HEK293 (cell line): ENCODE measurements around the gene FAM171A1.
A peak's percentile ranks its signal among the peaks of the same experiment; 100 is the strongest.

ENCODE experiments used
- CTCF ChIA-PET: fragments of 350-600 bp; formaldehyde crosslinking; extraction: SDS; loops from one replicate; lab custom pipeline; 2021; ENCODE audit warnings: antibody characterized with exemption; lab: Yijun Ruan, JAX
- POLR2A ChIA-PET: fragments of 300-600 bp; formaldehyde crosslinking; extraction: SDS; loops from one replicate; lab custom pipeline; 2020; ENCODE audit warnings: antibody characterized with exemption, inconsistent platforms; lab: Yijun Ruan, JAX
- H3K27ac ChIP-seq: fragments of 200-500 bp; sonication (Bioruptor generic); 2 replicates; pipeline ENCODE4 v1.5.1; 2014; ENCODE audit warnings: low read depth, low read length, control low read depth, inconsistent platforms; ENCODE audit errors: extremely low read depth
- H3K36me3 ChIP-seq, 2 experiments: fragments of 200-500 bp in 1 of 2; sonication (Bioruptor generic) in 1 of 2; 1 replicate in 1 of 2; 2 replicates in 1 of 2; pipeline ENCODE4 v1.5.1; 2014 to 2017; ENCODE audit warnings: inconsistent platforms in 2 of 2, low read length in 2 of 2; ENCODE audit not compliant: control insufficient read depth in 2 of 2, insufficient read depth in 1 of 2
- H3K4me1 ChIP-seq: fragments of 200-500 bp; sonication (Bioruptor generic); 2 replicates; pipeline ENCODE4 v1.5.1; 2014; ENCODE audit warnings: mild to moderate bottlenecking, low read length, inconsistent platforms; ENCODE audit not compliant: control insufficient read depth, insufficient read depth
- H3K4me3 ChIP-seq: 2 replicates; pipeline ENCODE4 v1.5.1; 2011; ENCODE audit warnings: low read depth, mild to moderate bottlenecking, control low read depth, low read length, moderate library complexity
- H3K9me3 ChIP-seq: fragments of 200-500 bp; sonication (Bioruptor generic); 2 replicates; pipeline ENCODE4 v1.5.1; 2014; ENCODE audit warnings: low read depth, low read length, inconsistent platforms; ENCODE audit not compliant: control insufficient read depth, insufficient read depth
- FEZF1 ChIP-seq: fragments of 450-650 bp; formaldehyde crosslinking; IDR thresholded peaks from 2 replicates; pipeline ENCODE4 v1.5.1; 2016; ENCODE audit warnings: missing biosample characterization, missing genetic modification characterization
- GLI4 ChIP-seq: fragments of 450-650 bp; formaldehyde crosslinking; IDR thresholded peaks from 2 replicates; pipeline ENCODE4 v1.5.1; 2016; ENCODE audit warnings: missing biosample characterization, missing genetic modification characterization
- KLF17 ChIP-seq: fragments of 450-650 bp; formaldehyde crosslinking; IDR thresholded peaks from 2 replicates; pipeline ENCODE4 v1.5.1; 2016; ENCODE audit warnings: missing biosample characterization, missing genetic modification characterization
- KLF8 ChIP-seq: fragments of 450-650 bp; formaldehyde crosslinking; IDR thresholded peaks from 2 replicates; pipeline ENCODE4 v1.5.1; 2016; ENCODE audit warnings: missing biosample characterization, missing genetic modification characterization
- MEIS1 ChIP-seq: sonication (generic); formaldehyde crosslinking; IDR thresholded peaks from 2 replicates; pipeline ENCODE4 v1.8.1; 2022; ENCODE audit warnings: missing genetic modification reagents, mild to moderate bottlenecking, borderline replicate concordance
- MZF1 ChIP-seq: fragments of 450-650 bp; formaldehyde crosslinking; IDR thresholded peaks from 2 replicates; pipeline ENCODE4 v1.5.1; 2017; ENCODE audit warnings: missing biosample characterization, missing genetic modification characterization, borderline replicate concordance
- OVOL3 ChIP-seq: fragments of 450-650 bp; formaldehyde crosslinking; IDR thresholded peaks from 2 replicates; pipeline ENCODE4 v1.5.1; 2016; ENCODE audit warnings: missing biosample characterization, missing genetic modification characterization
- PATZ1 ChIP-seq: fragments of 450-650 bp; formaldehyde crosslinking; IDR thresholded peaks from 2 replicates; pipeline ENCODE4 v1.5.1; 2016; ENCODE audit warnings: missing biosample characterization, missing genetic modification characterization
- PRDM1 ChIP-seq: fragments of 450-650 bp; formaldehyde crosslinking; IDR thresholded peaks from 2 replicates; pipeline ENCODE4; 2016; ENCODE audit warnings: missing biosample characterization, missing genetic modification characterization
- SCRT2 ChIP-seq: fragments of 450-650 bp; formaldehyde crosslinking; IDR thresholded peaks from 2 replicates; pipeline ENCODE4 v1.5.1; 2016; ENCODE audit warnings: missing biosample characterization, missing genetic modification characterization
- SP3 ChIP-seq: fragments of 450-650 bp; formaldehyde crosslinking; IDR thresholded peaks from 2 replicates; pipeline ENCODE4 v1.5.1; 2016; ENCODE audit warnings: missing biosample characterization, missing genetic modification characterization
- TRIM28 ChIP-seq: IDR thresholded peaks from 2 replicates; pipeline ENCODE4 v1.6.1; 2011; ENCODE audit warnings: low read length, control low read depth, borderline replicate concordance
- YY2 ChIP-seq: fragments of 450-650 bp; formaldehyde crosslinking; IDR thresholded peaks from 2 replicates; pipeline ENCODE4 v1.5.1; 2016; ENCODE audit warnings: missing biosample characterization, missing genetic modification characterization
- ZBTB17 ChIP-seq: fragments of 450-650 bp; formaldehyde crosslinking; IDR thresholded peaks from 2 replicates; pipeline ENCODE4 v1.5.1; 2016; ENCODE audit warnings: missing biosample characterization, missing genetic modification characterization
- ZNF138 ChIP-seq: fragments of 450-650 bp; formaldehyde crosslinking; IDR thresholded peaks from 2 replicates; pipeline ENCODE4 v1.5.1; 2016; ENCODE audit warnings: missing biosample characterization, missing genetic modification characterization, borderline replicate concordance
- ZNF146 ChIP-seq: fragments of 450-650 bp; formaldehyde crosslinking; IDR thresholded peaks from 2 replicates; pipeline ENCODE4 v1.5.1; 2016; ENCODE audit warnings: missing biosample characterization, missing genetic modification characterization
- ZNF19 ChIP-seq: fragments of 450-650 bp; formaldehyde crosslinking; IDR thresholded peaks from 2 replicates; pipeline ENCODE4; 2016; ENCODE audit warnings: missing biosample characterization, missing genetic modification characterization, low read depth
- ZNF2 ChIP-seq: fragments of 450-650 bp; formaldehyde crosslinking; IDR thresholded peaks from 2 replicates; pipeline ENCODE4 v1.5.1; 2016; ENCODE audit warnings: missing biosample characterization, missing genetic modification characterization
- ZNF324 ChIP-seq: fragments of 450-650 bp; formaldehyde crosslinking; IDR thresholded peaks from 2 replicates; pipeline ENCODE4 v1.5.1; 2016; ENCODE audit warnings: missing biosample characterization, missing genetic modification characterization
- ZNF341 ChIP-seq: fragments of 450-650 bp; formaldehyde crosslinking; IDR thresholded peaks from 2 replicates; pipeline ENCODE4; 2016; ENCODE audit warnings: low read depth, missing biosample characterization, missing genetic modification characterization
- ZNF426 ChIP-seq: fragments of 450-650 bp; formaldehyde crosslinking; IDR thresholded peaks from 2 replicates; pipeline ENCODE4 v1.5.1; 2017; ENCODE audit warnings: missing biosample characterization, missing genetic modification characterization, mild to moderate bottlenecking, inconsistent platforms, moderate library complexity
- ZNF513 ChIP-seq: fragments of 450-650 bp; IDR thresholded peaks from 2 replicates; pipeline ENCODE4 v1.5.1; 2018; ENCODE audit warnings: missing biosample characterization, missing genetic modification characterization
- ZNF514 ChIP-seq: fragments of 450-650 bp; formaldehyde crosslinking; IDR thresholded peaks from 2 replicates; pipeline ENCODE4 v1.5.1; 2016; ENCODE audit warnings: missing biosample characterization, missing genetic modification characterization
- ZNF560 ChIP-seq: fragments of 450-650 bp; formaldehyde crosslinking; IDR thresholded peaks from 2 replicates; pipeline ENCODE4 v1.5.1; 2017; ENCODE audit warnings: missing biosample characterization, missing genetic modification characterization, borderline replicate concordance
- ZNF623 ChIP-seq: fragments of 450-650 bp; formaldehyde crosslinking; IDR thresholded peaks from 2 replicates; pipeline ENCODE4 v1.5.1; 2016; ENCODE audit warnings: missing biosample characterization, missing genetic modification characterization
- ZNF701 ChIP-seq: fragments of 450-650 bp; formaldehyde crosslinking; IDR thresholded peaks from 2 replicates; pipeline ENCODE4 v1.5.1; 2016; ENCODE audit warnings: missing biosample characterization, missing genetic modification characterization
- ZNF707 ChIP-seq: fragments of 450-650 bp; formaldehyde crosslinking; IDR thresholded peaks from 2 replicates; pipeline ENCODE4 v1.5.1; 2016; ENCODE audit warnings: missing biosample characterization, missing genetic modification characterization
- ZNF768 ChIP-seq: fragments of 450-650 bp; formaldehyde crosslinking; IDR thresholded peaks from 2 replicates; pipeline ENCODE4 v1.5.1; 2018; ENCODE audit warnings: missing biosample characterization, mild to moderate bottlenecking, missing genetic modification characterization
- ZSCAN30 ChIP-seq: fragments of 450-650 bp; IDR thresholded peaks from 2 replicates; pipeline ENCODE4 v1.5.1; 2018; ENCODE audit warnings: missing biosample characterization, mild to moderate bottlenecking, missing genetic modification characterization, moderate library complexity
- TF ChIP-seq, protein P1 (sequence below): fragments of 450-650 bp; formaldehyde crosslinking; IDR thresholded peaks from 2 replicates; pipeline ENCODE4 v1.5.1; 2016; ENCODE audit warnings: missing biosample characterization, missing genetic modification characterization
- TF ChIP-seq, protein P2 (sequence below): fragments of 450-650 bp; formaldehyde crosslinking; IDR thresholded peaks from 2 replicates; pipeline ENCODE4 v1.5.1; 2016; ENCODE audit warnings: missing biosample characterization, missing genetic modification characterization

Gene FAM171A1

DNA sequence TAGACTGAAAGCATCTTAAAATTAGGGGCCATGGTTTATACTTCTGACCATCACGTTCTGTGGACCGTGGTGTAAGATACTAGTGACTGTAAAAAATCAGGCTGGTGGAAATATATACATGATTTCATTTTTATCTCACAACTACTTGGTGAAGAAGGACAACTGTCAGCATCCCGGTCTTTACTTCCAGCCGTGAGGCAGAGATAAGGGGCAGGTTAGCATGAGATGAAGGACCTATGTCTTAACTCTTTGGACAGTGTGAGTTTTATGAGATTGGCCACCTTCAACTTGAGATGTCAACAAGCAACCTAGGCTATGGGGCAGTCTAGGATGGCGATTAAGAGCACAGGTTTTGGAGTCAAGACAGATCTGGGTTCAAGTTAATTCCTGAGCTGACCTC lies 37.5 kb upstream of the FAM171A1 start:
- no peaks in the 10 kb centered on the region for H3K4me1 ChIP-seq
- ChIA-PET CTCF (no interaction called here), POLR2A (no interaction called here)

DNA sequence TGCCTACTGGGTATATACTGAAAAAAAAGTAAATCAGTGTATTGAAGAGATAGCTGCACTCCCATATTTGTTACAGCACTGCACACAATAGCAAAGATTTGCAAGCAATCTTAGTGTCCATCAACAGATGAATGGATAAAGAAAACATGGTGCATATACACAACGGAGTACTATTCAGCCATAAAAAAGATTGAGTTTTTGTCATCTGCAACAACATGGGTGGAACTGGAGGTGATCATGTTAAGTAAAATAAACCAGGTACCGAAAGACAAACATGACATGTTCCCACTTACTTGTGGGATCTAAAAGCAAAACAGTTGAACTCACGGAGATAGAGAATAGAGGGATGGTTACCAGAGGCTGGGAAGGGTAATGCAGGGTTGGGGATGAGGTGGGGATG lies 34.2 kb upstream of the FAM171A1 start:
- no peak overlapping the region for H3K27ac ChIP-seq
- ChIA-PET POLR2A (no interaction called here), CTCF (interaction anchor here (0.6 kb wide), 1 partner anchor 23 kb away, joined by 3 read pairs; no protein-coding TSS in a partner anchor)
- no peaks in the 10 kb centered on the region for H3K4me1 ChIP-seq
- no peak for TF ChIP-seq ZSCAN30 (tag by site-specific recombination)
- no peak for TF ChIP-seq KLF8
- TF ChIP-seq MZF1 (tag by site-specific recombination), result peak; percentile 19; the same call in 1 of the 2 replicates
- TF ChIP-seq, protein P1, sequence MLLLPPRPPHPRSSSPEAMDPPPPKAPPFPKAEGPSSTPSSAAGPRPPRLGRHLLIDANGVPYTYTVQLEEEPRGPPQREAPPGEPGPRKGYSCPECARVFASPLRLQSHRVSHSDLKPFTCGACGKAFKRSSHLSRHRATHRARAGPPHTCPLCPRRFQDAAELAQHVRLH (tag by site-specific recombination), result peak; percentile 67; the same call in 1 of the 2 replicates
- no peak for TF ChIP-seq KLF17
- peak; percentile 59; the same call in 1 of the 2 replicates for TF ChIP-seq ZNF146 (tag by site-specific recombination)
- no peak overlapping the region for H3K4me3 ChIP-seq
- no peaks in the 10 kb centered on the region for H3K9me3 ChIP-seq
- no peaks in the 10 kb centered on the region for H3K36me3 ChIP-seq

More for the DNA sequence above, 37.5 kb upstream of the FAM171A1 start:
- Histone ChIP-seq H3K36me3 (no peaks in the 10 kb centered on the region), H3K4me3 (no peak overlapping the region), H3K9me3 (no peaks in the 10 kb centered on the region), H3K27ac (no peak overlapping the region)
- TF ChIP-seq GLI4, result no peak
- no peak for TF ChIP-seq ZNF341 (tag by site-specific recombination)
- no peak for TF ChIP-seq ZNF513 (tag by site-specific recombination)
- no peak for TF ChIP-seq ZNF2 (tag by site-specific recombination)
- TF ChIP-seq OVOL3 (tag by site-specific recombination), result no peak
- no peak for TF ChIP-seq SP3 (tag by site-specific recombination)
- TF ChIP-seq ZBTB17 (tag by site-specific recombination), result no peak
- no peak for TF ChIP-seq ZNF560 (tag by site-specific recombination)
- TF ChIP-seq ZNF623 (tag by site-specific recombination), result no peak
- no peak for TF ChIP-seq ZNF19
- TF ChIP-seq SCRT2, result no peak
- TF ChIP-seq ZNF514, result no peak
- no peak for TF ChIP-seq ZNF707 (tag by site-specific recombination)
- no peak for TF ChIP-seq ZNF701 (tag by site-specific recombination)
- no peak for TF ChIP-seq ZNF138
- TF ChIP-seq ZNF324, result no peak

DNA sequence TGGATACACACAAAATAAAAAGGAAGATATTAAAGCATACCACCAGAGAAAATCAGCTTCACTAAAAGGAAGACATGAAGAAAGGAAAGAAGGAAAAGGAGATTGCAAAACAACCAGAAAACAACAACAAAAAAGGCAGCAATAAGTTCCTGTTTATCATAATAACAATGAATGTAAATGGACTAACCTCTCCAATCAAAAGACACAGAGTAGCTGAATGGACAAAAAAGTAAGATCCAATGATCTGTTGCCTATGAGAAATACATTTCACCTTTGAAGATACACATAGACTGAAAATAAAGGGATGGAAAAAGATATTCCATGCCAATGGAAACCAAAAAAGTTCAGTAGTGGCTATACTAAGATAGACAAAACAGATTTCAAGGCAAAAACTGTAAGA lies 30.3 kb upstream of the FAM171A1 start:
- H3K36me3 ChIP-seq, result no peaks in the 10 kb centered on the region
- H3K4me1 ChIP-seq, result no peaks in the 10 kb centered on the region
- ChIA-PET POLR2A (no interaction called here), CTCF (interaction anchor here (0.7 kb wide), 1 partner anchor 18 kb away, joined by 4 read pairs; no protein-coding TSS in a partner anchor)
- no peaks in the 10 kb centered on the region for H3K9me3 ChIP-seq
- H3K4me3 ChIP-seq, result no peak overlapping the region
- no peak overlapping the region for H3K27ac ChIP-seq
- TF ChIP-seq YY2 (tag by site-specific recombination), result no peak
- TF ChIP-seq TRIM28, result no peak
- TF ChIP-seq, protein P2, sequence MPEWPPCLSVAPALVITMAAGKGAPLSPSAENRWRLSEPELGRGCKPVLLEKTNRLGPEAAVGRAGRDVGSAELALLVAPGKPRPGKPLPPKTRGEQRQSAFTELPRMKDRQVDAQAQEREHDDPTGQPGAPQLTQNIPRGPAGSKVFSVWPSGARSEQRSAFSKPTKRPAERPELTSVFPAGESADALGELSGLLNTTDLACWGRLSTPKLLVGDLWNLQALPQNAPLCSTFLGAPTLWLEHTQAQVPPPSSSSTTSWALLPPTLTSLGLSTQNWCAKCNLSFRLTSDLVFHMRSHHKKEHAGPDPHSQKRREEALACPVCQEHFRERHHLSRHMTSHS (tag by site-specific recombination), result no peak
- TF ChIP-seq PATZ1 (tag by site-specific recombination), result no peak
- TF ChIP-seq ZNF426 (tag by site-specific recombination), result no peak
- no peak for TF ChIP-seq FEZF1
- TF ChIP-seq ZNF768, result no peak
- no peak for TF ChIP-seq MEIS1 (CRISPR knock-in tag)
- TF ChIP-seq PRDM1 (tag by site-specific recombination), result no peak
